GM10266 (cell line): ENCODE results near the gene BCCIP.
A peak's percentile ranks its signal among the peaks of the same experiment; 100 is the strongest.

Source experiments
- DNase-seq: peaks from one replicate; pipeline ENCODE4 v3.0.0; 2012; ENCODE audit errors: extremely low spot score
- TF ChIP-seq, protein P1 (sequence below): IDR thresholded peaks from 2 replicates; pipeline ENCODE4 v1.5.1; 2012; ENCODE audit warnings: mild to moderate bottlenecking, low read depth; ENCODE audit not compliant: control insufficient read depth, insufficient read depth; ENCODE audit errors: missing control alignments

Gene BCCIP

DNA sequence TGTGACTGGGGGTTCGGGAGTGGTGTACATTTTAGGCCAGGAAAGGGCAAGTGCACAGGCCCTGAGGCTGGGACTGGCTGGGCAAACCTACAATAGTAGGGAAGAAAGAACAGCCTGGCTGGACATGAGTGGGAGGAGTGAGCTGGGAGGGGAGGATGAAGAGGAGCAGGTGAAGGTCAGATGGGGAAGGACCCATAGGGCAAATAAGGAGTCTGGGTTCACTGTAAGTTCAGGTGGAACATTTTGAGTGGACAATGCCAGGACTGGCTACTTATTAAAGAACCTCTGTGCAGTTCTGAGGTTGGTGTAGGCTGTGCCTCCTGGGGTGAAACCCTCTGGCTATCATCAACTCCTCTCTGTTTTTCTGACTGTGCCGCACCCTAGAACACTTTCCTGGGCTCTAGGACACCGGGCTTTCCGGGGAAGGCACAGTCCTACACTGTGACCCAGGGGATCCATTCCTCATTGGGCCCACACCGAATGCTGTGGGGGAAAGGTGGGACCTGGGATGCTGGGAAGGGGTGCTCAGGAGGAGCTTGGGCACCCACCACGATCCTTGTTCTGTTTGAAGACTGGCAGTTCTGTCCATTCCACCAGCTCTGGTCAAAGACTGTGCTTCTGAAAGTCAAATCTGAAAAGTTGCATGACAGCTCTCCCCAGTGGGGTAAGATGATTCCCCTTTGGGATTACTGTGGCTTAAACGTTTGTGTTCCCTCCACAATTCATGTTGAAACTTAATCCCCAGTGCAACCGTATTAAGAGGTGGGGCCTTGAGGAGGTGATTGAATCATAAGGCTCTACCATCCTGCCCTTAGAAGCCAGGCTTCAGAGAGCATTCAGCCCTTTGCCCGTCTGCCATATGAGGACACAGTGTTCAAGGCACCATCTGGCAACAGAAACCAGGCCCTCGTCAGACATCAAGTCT, 43.7 kb upstream of the BCCIP start:
- TF ChIP-seq, protein P1, sequence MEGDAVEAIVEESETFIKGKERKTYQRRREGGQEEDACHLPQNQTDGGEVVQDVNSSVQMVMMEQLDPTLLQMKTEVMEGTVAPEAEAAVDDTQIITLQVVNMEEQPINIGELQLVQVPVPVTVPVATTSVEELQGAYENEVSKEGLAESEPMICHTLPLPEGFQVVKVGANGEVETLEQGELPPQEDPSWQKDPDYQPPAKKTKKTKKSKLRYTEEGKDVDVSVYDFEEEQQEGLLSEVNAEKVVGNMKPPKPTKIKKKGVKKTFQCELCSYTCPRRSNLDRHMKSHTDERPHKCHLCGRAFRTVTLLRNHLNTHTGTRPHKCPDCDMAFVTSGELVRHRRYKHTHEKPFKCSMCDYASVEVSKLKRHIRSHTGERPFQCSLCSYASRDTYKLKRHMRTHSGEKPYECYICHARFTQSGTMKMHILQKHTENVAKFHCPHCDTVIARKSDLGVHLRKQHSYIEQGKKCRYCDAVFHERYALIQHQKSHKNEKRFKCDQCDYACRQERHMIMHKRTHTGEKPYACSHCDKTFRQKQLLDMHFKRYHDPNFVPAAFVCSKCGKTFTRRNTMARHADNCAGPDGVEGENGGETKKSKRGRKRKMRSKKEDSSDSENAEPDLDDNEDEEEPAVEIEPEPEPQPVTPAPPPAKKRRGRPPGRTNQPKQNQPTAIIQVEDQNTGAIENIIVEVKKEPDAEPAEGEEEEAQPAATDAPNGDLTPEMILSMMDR = no peak
- no peak for DNase-seq

GRCh38 chr10:125781374-125781773, 42.0 kb upstream of the BCCIP start:
- DNase-seq = no peak
- TF ChIP-seq, protein P1 = no peak

GRCh38 chr10:125782054-125782453, 41.3 kb upstream of the BCCIP start:
- no peak for DNase-seq
- TF ChIP-seq, protein P1 = no peak

DNA sequence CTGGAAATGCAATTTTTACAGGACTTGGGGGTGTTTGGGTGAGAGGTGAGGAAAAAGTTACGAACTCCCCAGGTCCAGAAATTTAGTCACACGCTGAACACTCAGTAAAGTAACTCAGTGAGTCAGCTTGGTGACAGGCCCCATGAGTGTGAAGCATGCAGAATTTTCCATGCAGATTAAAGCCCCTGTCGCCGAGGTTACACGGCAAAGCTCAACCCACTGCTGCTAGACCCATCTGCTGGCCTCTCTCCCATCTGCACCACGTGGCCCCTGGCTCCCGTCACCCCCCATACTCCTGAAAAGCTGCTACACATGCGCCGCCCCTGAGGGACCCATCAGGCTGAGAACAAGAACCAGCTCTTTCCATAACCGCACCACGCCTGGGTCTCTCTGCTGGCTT, 40.7 kb upstream of the BCCIP start:
- DNase-seq = no peak
- TF ChIP-seq, protein P1 = no peak

DNA sequence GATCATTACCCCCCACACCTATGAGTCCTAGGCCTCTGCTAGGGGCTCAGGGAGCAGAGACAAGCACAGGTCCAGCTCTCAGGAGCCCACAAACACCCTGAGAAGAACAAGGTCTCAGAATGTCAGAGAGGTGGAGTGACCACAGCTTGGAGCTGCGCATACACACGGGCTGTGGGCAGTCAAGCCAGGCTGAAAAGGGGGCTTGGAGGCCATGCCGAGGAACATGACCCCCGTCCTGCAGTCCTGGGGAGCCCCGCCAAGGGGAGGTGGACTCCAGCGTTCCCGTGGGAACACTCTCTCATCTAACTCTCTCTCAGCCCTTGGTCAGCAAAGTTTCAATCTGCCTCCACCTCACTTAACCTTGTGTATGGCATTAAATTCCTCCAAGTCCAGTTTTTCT, 39.9 kb upstream of the BCCIP start:
- TF ChIP-seq, protein P1 = no peak
- DNase-seq = no peak

DNA sequence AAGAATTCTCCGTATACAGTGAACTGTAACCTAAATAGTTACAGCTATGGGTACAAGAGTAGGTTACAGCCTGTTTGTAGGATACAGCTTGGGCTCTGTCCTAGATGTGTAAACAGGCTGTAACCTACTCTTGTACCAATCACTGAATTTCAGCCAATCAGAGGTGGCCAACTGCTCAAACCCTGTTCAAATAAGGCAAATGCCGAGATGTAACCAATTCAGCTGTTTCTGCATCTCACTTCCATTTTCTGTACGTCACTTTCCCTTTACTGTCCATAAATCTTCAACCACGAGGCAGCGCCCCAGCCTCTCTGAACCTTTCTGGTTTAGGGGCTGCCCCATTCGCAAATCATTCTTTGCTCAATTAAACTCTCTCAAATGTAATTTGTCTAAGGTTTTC, 39.4 kb upstream of the BCCIP start:
- peak; percentile 57 for DNase-seq
- TF ChIP-seq, protein P1 = peak; percentile 45

GRCh38 chr10:125785791-125786190, 37.6 kb upstream of the BCCIP start:
- no peak for DNase-seq
- TF ChIP-seq, protein P1 = no peak
